ENCODE results near the gene AGO4. TPM values are rescaled to one million over a fixed set of nuclear protein-coding genes. Genes with fewer than 3 reads are reported as not detected.
"Not testable (repeated sequence)": the region's sequence is repeated elsewhere in the genome, so short reads cannot be mapped to it uniquely, and the experiment has no call there.

AGO4 gene
- total RNA-seq, 1 donor from 2014 or later: 35.1 TPM

GRCh38 chr1:35808450-35809113, 766 bp downstream of the AGO4 start:
- no peaks in the 10 kb centered on the region for H3K27me3 Mint-ChIP-seq
- peak overlapping the region; percentile 90 for H3K27ac Mint-ChIP-seq
- DNase-seq (ENCODE audit: low spot score, unreplicated experiment): peak; percentile 11
- peak overlapping the region; percentile 86 for H3K4me3 Mint-ChIP-seq (ENCODE audit: low read depth)
- peaks cover 17% of the 10 kb centered on the region for H3K4me1 Mint-ChIP-seq (ENCODE audit: low read depth)
- peaks cover 1% of the 10 kb centered on the region for H3K36me3 Mint-ChIP-seq (ENCODE audit: insufficient read depth)
- TF ChIP-seq CTCF (IDR thresholded peaks at IDR 0.05; ENCODE audit: unreplicated experiment): no peak
- no peaks in the 10 kb centered on the region for H3K9me3 Mint-ChIP-seq (ENCODE audit: low read depth)

GRCh38 chr1:35809114-35810095, 1.6 kb downstream of the AGO4 start:
- peaks cover 2% of the 10 kb centered on the region for H3K36me3 Mint-ChIP-seq (ENCODE audit: insufficient read depth)
- H3K27me3 Mint-ChIP-seq: no peaks in the 10 kb centered on the region
- H3K4me1 Mint-ChIP-seq (ENCODE audit: low read depth): peaks cover 17% of the 10 kb centered on the region
- DNase-seq (ENCODE audit: low spot score, unreplicated experiment): no peak
- no peaks in the 10 kb centered on the region for H3K9me3 Mint-ChIP-seq (ENCODE audit: low read depth)
- TF ChIP-seq CTCF (IDR thresholded peaks at IDR 0.05; ENCODE audit: unreplicated experiment): no peak
- peak overlapping the region; percentile 90 for H3K27ac Mint-ChIP-seq
- H3K4me3 Mint-ChIP-seq (ENCODE audit: low read depth): peak overlapping the region; percentile 86

- H3K27me3 Mint-ChIP-seq: no peaks in the 10 kb centered on the region
- no peaks in the 10 kb centered on the region for H3K9me3 Mint-ChIP-seq (ENCODE audit: low read depth)
- no peak for DNase-seq (ENCODE audit: low spot score, unreplicated experiment)
- no peak for TF ChIP-seq CTCF (IDR thresholded peaks at IDR 0.05; ENCODE audit: unreplicated experiment)
- H3K4me1 Mint-ChIP-seq (ENCODE audit: low read depth): peaks cover 17% of the 10 kb centered on the region
- H3K27ac Mint-ChIP-seq: no peak overlapping the region
- peak overlapping the region; percentile 86 for H3K4me3 Mint-ChIP-seq (ENCODE audit: low read depth)
- peaks cover 2% of the 10 kb centered on the region for H3K36me3 Mint-ChIP-seq (ENCODE audit: insufficient read depth)
Observed at GRCh38 chr1:35810096-35810881, 2.5 kb downstream of the AGO4 start.

- H3K27me3 Mint-ChIP-seq; H3K4me3 Mint-ChIP-seq (ENCODE audit: low read depth); H3K36me3 Mint-ChIP-seq (ENCODE audit: insufficient read depth); DNase-seq (ENCODE audit: low spot score, unreplicated experiment); H3K9me3 Mint-ChIP-seq (ENCODE audit: low read depth); H3K27ac Mint-ChIP-seq: not testable (repeated sequence)
- peaks cover 20% of the 10 kb centered on the region for H3K4me1 Mint-ChIP-seq (ENCODE audit: low read depth)
Observed at GRCh38 chr1:35812754-35813153, 4.9 kb downstream of the AGO4 start.

- DNase-seq (ENCODE audit: low spot score, unreplicated experiment): no peak
- no peak overlapping the region for H3K4me3 Mint-ChIP-seq (ENCODE audit: low read depth)
Observed at GRCh38 chr1:35825255-35825654, 17.4 kb downstream of the AGO4 start.

More at GRCh38 chr1:35825255-35825654, 17.4 kb downstream of the AGO4 start:
- H3K27ac Mint-ChIP-seq: no peak overlapping the region
- peaks cover 10% of the 10 kb centered on the region for H3K36me3 Mint-ChIP-seq (ENCODE audit: insufficient read depth)
- H3K27me3 Mint-ChIP-seq: no peaks in the 10 kb centered on the region
- no peaks in the 10 kb centered on the region for H3K9me3 Mint-ChIP-seq (ENCODE audit: low read depth)
- no peak for TF ChIP-seq CTCF (IDR thresholded peaks at IDR 0.05; ENCODE audit: unreplicated experiment)
- H3K4me1 Mint-ChIP-seq (ENCODE audit: low read depth): peaks cover 3% of the 10 kb centered on the region

All from progenitor cell of endocrine pancreas (in vitro differentiated cells).